Measurements from ENCODE around the gene HOXA10. TPM values are rescaled to one million over a fixed set of nuclear protein-coding genes. Genes with fewer than 3 reads are reported as not detected.

Gene HOXA10
- total RNA-seq, 1 donor from 2014 or later: 36.7 TPM

DNA sequence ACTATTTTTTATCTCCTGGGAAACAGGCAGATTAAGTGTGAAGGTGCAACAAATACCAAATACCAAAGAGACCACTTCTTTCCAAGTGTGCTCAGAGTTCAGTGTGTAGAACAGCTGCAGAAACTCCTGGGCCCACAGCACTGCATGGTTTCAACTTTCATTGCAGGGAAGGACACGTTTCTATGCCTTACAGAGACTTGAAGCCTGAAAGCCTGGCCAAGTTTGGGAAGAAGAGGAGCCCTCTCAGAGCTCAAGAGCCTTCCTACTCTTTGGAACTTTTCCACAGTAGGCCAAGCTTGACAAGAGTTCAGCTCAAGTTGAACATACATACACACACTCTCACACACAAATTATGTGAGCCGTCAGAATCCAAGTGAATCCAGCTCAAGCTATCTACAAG is 46.1 kb downstream of the HOXA10 start:
- TF ChIP-seq, protein P1, sequence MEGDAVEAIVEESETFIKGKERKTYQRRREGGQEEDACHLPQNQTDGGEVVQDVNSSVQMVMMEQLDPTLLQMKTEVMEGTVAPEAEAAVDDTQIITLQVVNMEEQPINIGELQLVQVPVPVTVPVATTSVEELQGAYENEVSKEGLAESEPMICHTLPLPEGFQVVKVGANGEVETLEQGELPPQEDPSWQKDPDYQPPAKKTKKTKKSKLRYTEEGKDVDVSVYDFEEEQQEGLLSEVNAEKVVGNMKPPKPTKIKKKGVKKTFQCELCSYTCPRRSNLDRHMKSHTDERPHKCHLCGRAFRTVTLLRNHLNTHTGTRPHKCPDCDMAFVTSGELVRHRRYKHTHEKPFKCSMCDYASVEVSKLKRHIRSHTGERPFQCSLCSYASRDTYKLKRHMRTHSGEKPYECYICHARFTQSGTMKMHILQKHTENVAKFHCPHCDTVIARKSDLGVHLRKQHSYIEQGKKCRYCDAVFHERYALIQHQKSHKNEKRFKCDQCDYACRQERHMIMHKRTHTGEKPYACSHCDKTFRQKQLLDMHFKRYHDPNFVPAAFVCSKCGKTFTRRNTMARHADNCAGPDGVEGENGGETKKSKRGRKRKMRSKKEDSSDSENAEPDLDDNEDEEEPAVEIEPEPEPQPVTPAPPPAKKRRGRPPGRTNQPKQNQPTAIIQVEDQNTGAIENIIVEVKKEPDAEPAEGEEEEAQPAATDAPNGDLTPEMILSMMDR (conservative IDR thresholded peaks at IDR 0.05; ENCODE audit: low read depth, low read length): no peak
- no peak overlapping the region for H3K4me3 ChIP-seq (ENCODE audit: low read depth, low read length)
- no peak for DNase-seq (ENCODE audit: low read depth)

DNA sequence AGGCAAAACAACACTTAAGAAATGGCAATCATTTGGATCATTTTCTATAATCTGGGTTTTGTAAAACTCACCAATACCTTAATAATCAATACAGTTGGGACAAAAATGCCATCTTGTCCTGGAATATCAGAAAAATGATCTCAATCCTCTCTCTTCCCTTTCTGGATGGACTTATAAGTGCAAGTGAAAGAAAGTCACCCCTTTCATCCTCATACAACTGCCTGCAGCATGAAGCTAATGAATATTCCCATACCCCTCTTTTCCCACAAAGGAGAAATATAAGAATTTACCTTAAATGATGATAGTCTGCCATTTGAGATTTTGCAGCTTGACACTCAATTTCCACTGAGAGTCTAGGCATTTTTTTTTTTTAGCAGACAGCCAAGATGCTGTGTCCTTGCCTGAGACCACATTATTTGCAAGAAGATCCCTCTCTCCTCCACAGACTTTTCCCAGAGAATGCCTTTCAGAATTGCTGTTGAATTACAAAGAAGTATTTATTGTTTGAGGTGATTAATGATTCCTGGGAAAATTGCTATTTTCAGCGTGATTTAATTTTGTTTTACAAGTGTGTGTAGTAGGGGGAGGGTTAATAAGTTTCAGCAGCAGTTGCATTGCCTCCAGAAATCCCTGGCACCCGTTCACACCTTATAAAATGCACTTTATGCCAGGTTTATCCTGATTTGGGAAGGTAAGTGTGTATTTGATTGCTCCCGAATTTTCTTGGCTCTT is 47.4 kb downstream of the HOXA10 start:
- TF ChIP-seq, protein P1 (conservative IDR thresholded peaks at IDR 0.05; ENCODE audit: low read depth, low read length): no peak
- no peak for DNase-seq (ENCODE audit: low read depth)
- no peak overlapping the region for H3K4me3 ChIP-seq (ENCODE audit: low read depth, low read length)

DNA sequence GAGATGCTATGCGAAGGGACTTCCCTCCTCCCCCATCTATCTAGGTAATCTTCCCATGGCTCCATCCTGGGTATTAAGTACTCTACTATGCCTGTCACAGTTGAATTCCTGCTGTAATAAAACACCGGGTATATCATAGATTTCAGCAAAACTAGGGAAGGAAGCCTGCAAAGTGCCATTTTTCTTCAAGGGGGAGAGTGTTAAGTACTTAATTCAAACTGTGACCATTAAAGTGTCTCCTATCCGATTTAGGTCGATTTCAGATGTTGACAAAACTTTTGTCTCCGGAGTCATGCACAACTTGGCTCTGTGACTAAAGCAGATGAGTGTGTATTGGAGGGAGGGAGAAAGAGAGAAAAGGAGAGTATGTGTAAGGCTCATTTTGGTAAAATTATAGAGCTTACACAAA is 48.1 kb downstream of the HOXA10 start:
- peak overlapping the region; percentile 77 for H3K4me3 ChIP-seq (ENCODE audit: low read depth, low read length)
- TF ChIP-seq, protein P1 (conservative IDR thresholded peaks at IDR 0.05; ENCODE audit: low read depth, low read length): no peak
- DNase-seq (ENCODE audit: low read depth): no peak

DNA sequence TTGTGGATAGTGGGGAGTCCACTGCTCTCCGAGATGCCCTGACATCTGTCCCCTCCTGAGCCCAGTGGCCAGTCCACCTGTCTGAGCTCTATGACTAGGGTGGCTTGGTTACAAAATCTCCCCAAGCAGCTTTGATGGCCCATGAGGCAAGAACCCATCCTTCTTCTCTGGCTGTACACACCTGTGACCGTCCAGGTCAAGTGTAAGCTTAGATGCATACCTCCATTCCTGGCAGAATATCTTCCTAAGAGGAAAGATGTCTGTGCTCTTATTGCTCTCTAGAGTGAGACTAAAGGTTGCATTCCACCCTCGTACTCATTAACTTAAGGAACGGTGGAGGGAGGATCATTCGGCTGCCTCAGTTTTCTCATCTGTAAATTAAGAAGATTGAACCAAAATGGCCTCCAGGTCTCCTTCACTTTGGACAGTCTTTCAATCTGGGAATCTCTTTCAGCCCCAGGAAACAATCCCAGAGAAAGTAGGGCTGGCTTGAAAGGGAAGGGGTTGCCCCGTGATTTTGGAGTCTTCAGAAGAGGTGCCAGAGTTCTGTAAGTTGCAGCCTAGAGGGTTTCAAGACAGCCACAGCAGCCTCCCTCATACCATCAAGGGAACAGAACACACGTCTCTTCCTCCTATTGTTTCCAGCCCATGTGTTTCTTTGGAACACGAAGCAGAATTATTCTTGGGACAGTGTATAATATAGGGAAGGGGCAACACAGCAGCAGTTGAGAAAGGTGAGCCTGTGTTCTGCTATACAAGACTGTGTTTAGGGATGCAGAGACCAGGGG is 49.0 kb downstream of the HOXA10 start:
- no peak for DNase-seq (ENCODE audit: low read depth)
- H3K4me3 ChIP-seq (ENCODE audit: low read depth, low read length): peak overlapping the region; percentile 77
- TF ChIP-seq, protein P1 (conservative IDR thresholded peaks at IDR 0.05; ENCODE audit: low read depth, low read length): no peak

DNA sequence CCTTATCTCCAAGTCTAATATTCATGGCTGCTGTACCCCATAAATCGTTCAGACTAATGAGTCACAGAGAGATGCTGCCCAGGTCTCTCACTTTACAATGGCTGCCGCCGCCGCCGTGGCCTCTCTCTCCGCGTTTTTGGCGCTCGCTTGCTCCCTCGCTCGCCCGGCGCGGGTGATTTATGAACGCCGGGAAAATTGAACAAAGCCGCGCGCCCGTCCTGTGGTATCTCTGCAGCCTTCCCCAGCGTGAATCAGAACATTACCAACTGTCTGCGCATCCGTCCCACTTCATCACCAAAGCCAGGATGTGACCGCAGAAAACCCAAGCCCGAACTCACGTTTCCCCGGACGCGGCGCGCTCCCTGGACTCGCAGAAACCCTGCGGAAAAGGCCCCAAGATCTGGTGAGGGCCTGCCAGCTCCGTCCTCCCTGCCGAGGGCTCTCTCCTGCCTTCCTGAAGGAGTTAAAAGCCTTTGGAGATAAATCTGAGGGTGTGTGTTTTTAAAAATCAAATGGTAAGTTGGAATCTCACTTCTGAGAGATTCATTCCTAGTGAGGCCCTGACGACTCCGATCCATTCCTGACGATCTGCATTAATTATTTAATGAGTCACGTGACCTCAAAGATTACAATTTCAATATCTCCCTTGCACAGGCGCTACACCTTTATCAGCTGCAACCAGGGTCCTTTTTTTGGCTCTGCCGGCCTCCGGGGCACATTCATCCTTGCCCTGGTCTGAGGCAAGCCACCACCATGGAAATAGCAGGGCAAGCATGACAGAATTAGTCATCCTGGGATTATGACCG is 49.8 kb downstream of the HOXA10 start:
- peak overlapping the region; percentile 77 for H3K4me3 ChIP-seq (ENCODE audit: low read depth, low read length)
- TF ChIP-seq, protein P1 (conservative IDR thresholded peaks at IDR 0.05; ENCODE audit: low read depth, low read length): no peak
- DNase-seq (ENCODE audit: low read depth): no peak

DNA sequence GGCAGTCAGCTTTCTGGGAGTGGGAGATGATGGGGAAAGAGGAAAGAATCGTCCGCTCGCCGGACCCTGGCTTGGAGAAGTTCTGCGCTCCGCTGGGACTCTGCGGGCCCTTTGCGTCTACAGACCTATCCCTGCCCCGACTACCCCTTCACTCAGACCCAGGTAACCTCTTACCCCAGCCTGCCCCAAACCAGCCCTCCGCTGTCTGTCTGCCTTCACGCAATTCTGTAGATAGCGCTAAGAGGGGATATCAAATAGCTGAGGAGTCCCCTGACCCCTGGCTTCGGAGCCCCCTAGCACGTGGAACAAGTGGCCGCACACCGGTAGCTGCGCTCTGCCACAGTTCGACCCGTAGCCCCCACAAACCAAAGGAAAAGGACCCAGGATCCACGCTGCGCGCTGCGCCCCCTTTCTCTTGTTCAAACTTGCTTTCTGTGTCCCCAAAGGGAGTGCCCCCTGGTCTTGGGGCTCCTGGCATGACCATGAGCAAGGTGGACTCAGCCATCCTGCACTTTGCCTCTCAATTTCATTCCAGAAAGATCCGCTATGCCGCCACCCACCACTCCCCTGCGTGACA is 50.6 kb downstream of the HOXA10 start:
- TF ChIP-seq, protein P1 (conservative IDR thresholded peaks at IDR 0.05; ENCODE audit: low read depth, low read length): no peak
- H3K4me3 ChIP-seq (ENCODE audit: low read depth, low read length): peak overlapping the region; percentile 77
- DNase-seq (ENCODE audit: low read depth): no peak
